Measurements from ENCODE around the gene B3GNT9. TPM values are rescaled to one million over a fixed set of nuclear protein-coding genes. Genes with fewer than 3 reads are reported as not detected.

Gene B3GNT9
- total and polyA plus RNA-seq, 8 donors, result 16.2 to 29.4 (median 19.9) TPM

GRCh38 chr16:67100569-67101310, 50.1 kb downstream of the B3GNT9 start:
- intact Hi-C loops (cut with DNase I), result no loop called here
- DNase-seq, result no peak

GRCh38 chr16:67098599-67098998, 52.2 kb downstream of the B3GNT9 start:
- no peaks in the 10 kb centered on the region for H3K9me3 ChIP-seq
- peaks cover 0 to 29% of the 10 kb centered on the region in 2 donors for H3K36me3 ChIP-seq
- TF ChIP-seq CTCF (IDR thresholded peaks at IDR 0.05), result no peak
- H3K4me3 ChIP-seq, result no peak overlapping the region
- no peak for ATAC-seq
- DNase-seq, result no peak
- no peaks in the 10 kb centered on the region for H3K4me1 ChIP-seq
- intact Hi-C loops (cut with DNase I), result no loop called here
- H3K27me3 ChIP-seq, result no peaks in the 10 kb centered on the region
- no peak overlapping the region for H3K27ac ChIP-seq

More at GRCh38 chr16:67100569-67101310, 50.1 kb downstream of the B3GNT9 start:
- no peak for ATAC-seq
- Histone ChIP-seq H3K27me3 (no peaks in the 10 kb centered on the region), H3K4me3 (no peak overlapping the region), H3K27ac (no peak overlapping the region), H3K36me3 (peaks cover 0 to 29% of the 10 kb centered on the region in 2 donors), H3K9me3 (no peaks in the 10 kb centered on the region), H3K4me1 (peaks cover 0 to 15% of the 10 kb centered on the region in 2 donors)
- TF ChIP-seq CTCF (IDR thresholded peaks at IDR 0.05), result peak in 1 of 2 donors; percentile 11

Other genes with a start within 250 kb of the B3GNT9 start
- gene CDH16, start 232.1 kb downstream of the B3GNT9 start, total RNA-seq, result under 1 TPM in 1 of 2 donors, not detected in 1; 0.32 TPM
- gene CDH16, start 232.1 kb downstream of the B3GNT9 start, polyA plus RNA-seq (ENCODE audit: insufficient read length in 6 of 6), result 10 to 100 TPM; 23.8 to 68.1 (median 49.1) TPM
- 10 to 100 TPM in 1 of 2 donors, 1 to 10 TPM in 1; 8.2 to 31.8 TPM for gene RRAD, start 225.5 kb downstream of the B3GNT9 start, total RNA-seq
- gene RRAD, start 225.5 kb downstream of the B3GNT9 start, polyA plus RNA-seq (ENCODE audit: insufficient read length in 6 of 6), result 10 to 100 TPM in 2 of 6 donors, 1 to 10 TPM in 4; 8.1 to 14.3 (median 9.0) TPM
- gene CIAO2B, start 216.6 kb downstream of the B3GNT9 start, total RNA-seq, result 10 to 100 TPM; 81.7 to 82.5 TPM
- gene CIAO2B, start 216.6 kb downstream of the B3GNT9 start, polyA plus RNA-seq (ENCODE audit: insufficient read length in 6 of 6), result 10 to 100 TPM; 70.9 to 84.0 (median 80.8) TPM
- 10 to 100 TPM; 31.7 to 38.4 TPM for gene CES2, start 215.5 kb downstream of the B3GNT9 start, total RNA-seq
- gene CES2, start 215.5 kb downstream of the B3GNT9 start, polyA plus RNA-seq (ENCODE audit: insufficient read length in 6 of 6), result 10 to 100 TPM; 33.0 to 41.8 (median 35.7) TPM
- 1 to 10 TPM in 1 of 2 donors, under 1 TPM in 1; 0.79 to 1.6 TPM for gene CES3, start 189.7 kb downstream of the B3GNT9 start, total RNA-seq
- 1 to 10 TPM; 3.5 to 5.3 (median 4.8) TPM for gene CES3, start 189.7 kb downstream of the B3GNT9 start, polyA plus RNA-seq (ENCODE audit: insufficient read length in 6 of 6)
- gene CES4A, start 162.4 kb downstream of the B3GNT9 start, total RNA-seq, result 10 to 100 TPM in 1 of 2 donors, 1 to 10 TPM in 1; 9.3 to 14.3 TPM
- gene CES4A, start 162.4 kb downstream of the B3GNT9 start, polyA plus RNA-seq (ENCODE audit: insufficient read length in 6 of 6), result 10 to 100 TPM in 1 of 6 donors, 1 to 10 TPM in 5; 6.1 to 10.0 (median 7.8) TPM
- gene CBFB, start 121.8 kb downstream of the B3GNT9 start, total RNA-seq, result 10 to 100 TPM; 46.8 to 47.6 TPM
- gene CBFB, start 121.8 kb downstream of the B3GNT9 start, polyA plus RNA-seq (ENCODE audit: insufficient read length in 6 of 6), result 10 to 100 TPM; 58.4 to 69.9 (median 64.8) TPM
- 10 to 100 TPM; 12.3 to 21.7 TPM for gene PHAF1, start 41.1 kb downstream of the B3GNT9 start, total RNA-seq
- 10 to 100 TPM; 22.7 to 26.5 (median 23.6) TPM for gene PHAF1, start 41.1 kb downstream of the B3GNT9 start, polyA plus RNA-seq (ENCODE audit: insufficient read length in 6 of 6)
- 10 to 100 TPM; 25.1 to 25.5 TPM for gene TRADD, start 8.9 kb upstream of the B3GNT9 start, total RNA-seq
- gene TRADD, start 8.9 kb upstream of the B3GNT9 start, polyA plus RNA-seq (ENCODE audit: insufficient read length in 6 of 6), result 1 to 10 TPM; 5.8 to 8.6 (median 7.8) TPM
- gene FBXL8, start 9.0 kb upstream of the B3GNT9 start, total RNA-seq, result 10 to 100 TPM; 22.1 to 22.9 TPM
- gene FBXL8, start 9.0 kb upstream of the B3GNT9 start, polyA plus RNA-seq (ENCODE audit: insufficient read length in 6 of 6), result 1 to 10 TPM; 1.8 to 4.1 (median 3.2) TPM
- gene HSF4, start 13.7 kb upstream of the B3GNT9 start, total RNA-seq, result 10 to 100 TPM; 28.1 to 38.2 TPM
- gene HSF4, start 13.7 kb upstream of the B3GNT9 start, polyA plus RNA-seq (ENCODE audit: insufficient read length in 6 of 6), result 1 to 10 TPM; 2.5 to 5.9 (median 4.8) TPM
- 10 to 100 TPM; 29.5 to 36.7 TPM for gene NOL3, start 19.5 kb upstream of the B3GNT9 start, total RNA-seq
- 10 to 100 TPM; 11.9 to 19.6 (median 17.3) TPM for gene NOL3, start 19.5 kb upstream of the B3GNT9 start, polyA plus RNA-seq (ENCODE audit: insufficient read length in 6 of 6)
- gene MATCAP1, start 33.0 kb upstream of the B3GNT9 start, total RNA-seq, result 10 to 100 TPM; 36.8 to 44.7 TPM
- 10 to 100 TPM; 43.5 to 66.9 (median 59.5) TPM for gene MATCAP1, start 33.0 kb upstream of the B3GNT9 start, polyA plus RNA-seq (ENCODE audit: insufficient read length in 6 of 6)
- 10 to 100 TPM; 10.9 to 16.9 TPM for gene EXOC3L1, start 39.1 kb upstream of the B3GNT9 start, total RNA-seq
- 10 to 100 TPM in 2 of 6 donors, 1 to 10 TPM in 4; 7.5 to 13.7 (median 9.7) TPM for gene EXOC3L1, start 39.1 kb upstream of the B3GNT9 start, polyA plus RNA-seq (ENCODE audit: insufficient read length in 6 of 6)
- gene E2F4, start 41.2 kb upstream of the B3GNT9 start, total RNA-seq, result 10 to 100 TPM; 47.7 to 81.4 TPM
- gene E2F4, start 41.2 kb upstream of the B3GNT9 start, polyA plus RNA-seq (ENCODE audit: insufficient read length in 6 of 6), result 10 to 100 TPM; 45.7 to 70.8 (median 53.9) TPM
- gene ELMO3, start 48.1 kb upstream of the B3GNT9 start, total RNA-seq, result 10 to 100 TPM; 14.8 to 21.2 TPM
- gene ELMO3, start 48.1 kb upstream of the B3GNT9 start, polyA plus RNA-seq (ENCODE audit: insufficient read length in 6 of 6), result 1 to 10 TPM; 4.9 to 9.6 (median 6.8) TPM
- gene TMEM208, start 76.1 kb upstream of the B3GNT9 start, total RNA-seq, result 10 to 100 TPM; 43.8 to 56.9 TPM
- gene TMEM208, start 76.1 kb upstream of the B3GNT9 start, polyA plus RNA-seq (ENCODE audit: insufficient read length in 6 of 6), result 10 to 100 TPM; 23.1 to 26.4 (median 24.8) TPM
- 100 to 1,000 TPM in 1 of 2 donors, 10 to 100 TPM in 1; 68.4 to 132 TPM for gene FHOD1, start 96.5 kb upstream of the B3GNT9 start, total RNA-seq
- gene FHOD1, start 96.5 kb upstream of the B3GNT9 start, polyA plus RNA-seq (ENCODE audit: insufficient read length in 6 of 6), result 100 to 1,000 TPM; 161 to 300 (median 202) TPM
- 1 to 10 TPM; 3.2 to 4.0 TPM for gene SLC9A5, start 98.0 kb upstream of the B3GNT9 start, total RNA-seq
- 10 to 100 TPM; 18.8 to 26.1 (median 22.6) TPM for gene SLC9A5, start 98.0 kb upstream of the B3GNT9 start, polyA plus RNA-seq (ENCODE audit: insufficient read length in 6 of 6)
- 10 to 100 TPM; 24.9 to 28.5 TPM for gene PLEKHG4, start 128.5 kb upstream of the B3GNT9 start, total RNA-seq
- 10 to 100 TPM; 28.8 to 40.3 (median 35.6) TPM for gene PLEKHG4, start 128.5 kb upstream of the B3GNT9 start, polyA plus RNA-seq (ENCODE audit: insufficient read length in 6 of 6)
- gene KCTD19, start 175.7 kb upstream of the B3GNT9 start, total RNA-seq, result under 1 TPM in 1 of 2 donors, not detected in 1; 0.73 TPM
- gene KCTD19, start 175.7 kb upstream of the B3GNT9 start, polyA plus RNA-seq (ENCODE audit: insufficient read length in 6 of 6), result 10 to 100 TPM in 1 of 6 donors, 1 to 10 TPM in 5; 6.9 to 13.1 (median 8.4) TPM
- 10 to 100 TPM in 1 of 2 donors, 1 to 10 TPM in 1; 3.0 to 19.5 TPM for gene LRRC36, start 175.8 kb upstream of the B3GNT9 start, total RNA-seq
- 10 to 100 TPM; 46.6 to 73.6 (median 62.2) TPM for gene LRRC36, start 175.8 kb upstream of the B3GNT9 start, polyA plus RNA-seq (ENCODE audit: insufficient read length in 6 of 6)
- gene TPPP3, start 242.5 kb upstream of the B3GNT9 start, total RNA-seq, result 10 to 100 TPM; 79.2 to 91.3 TPM
- 100 to 1,000 TPM; 320 to 403 (median 367) TPM for gene TPPP3, start 242.5 kb upstream of the B3GNT9 start, polyA plus RNA-seq (ENCODE audit: insufficient read length in 6 of 6)

Data from left lung (tissue), 10 donors.